Choroid plexus epithelial cell (primary cell): ENCODE data around the gene SPATS1.
"Not testable (repeated sequence)": the region's sequence is repeated elsewhere in the genome, so short reads cannot be mapped to it uniquely, and the experiment has no call there.

Experiments
- DNase-seq: peaks from one replicate; pipeline ENCODE4 v3.0.0-alpha.2; 2010; ENCODE audit warnings: low read depth
- H3K4me3 ChIP-seq: 2 replicates; pipeline ENCODE4 v1.5.1; 2011; ENCODE audit warnings: low read depth, mild to moderate bottlenecking, control low read depth, low read length, moderate library complexity
- TF ChIP-seq, protein P1 (sequence below): conservative IDR thresholded peaks from 2 replicates; pipeline ENCODE4 v1.5.1; 2011; ENCODE audit warnings: low read depth, mild to moderate bottlenecking, control low read depth, inconsistent platforms, low read length, moderate library complexity

Gene SPATS1

DNA sequence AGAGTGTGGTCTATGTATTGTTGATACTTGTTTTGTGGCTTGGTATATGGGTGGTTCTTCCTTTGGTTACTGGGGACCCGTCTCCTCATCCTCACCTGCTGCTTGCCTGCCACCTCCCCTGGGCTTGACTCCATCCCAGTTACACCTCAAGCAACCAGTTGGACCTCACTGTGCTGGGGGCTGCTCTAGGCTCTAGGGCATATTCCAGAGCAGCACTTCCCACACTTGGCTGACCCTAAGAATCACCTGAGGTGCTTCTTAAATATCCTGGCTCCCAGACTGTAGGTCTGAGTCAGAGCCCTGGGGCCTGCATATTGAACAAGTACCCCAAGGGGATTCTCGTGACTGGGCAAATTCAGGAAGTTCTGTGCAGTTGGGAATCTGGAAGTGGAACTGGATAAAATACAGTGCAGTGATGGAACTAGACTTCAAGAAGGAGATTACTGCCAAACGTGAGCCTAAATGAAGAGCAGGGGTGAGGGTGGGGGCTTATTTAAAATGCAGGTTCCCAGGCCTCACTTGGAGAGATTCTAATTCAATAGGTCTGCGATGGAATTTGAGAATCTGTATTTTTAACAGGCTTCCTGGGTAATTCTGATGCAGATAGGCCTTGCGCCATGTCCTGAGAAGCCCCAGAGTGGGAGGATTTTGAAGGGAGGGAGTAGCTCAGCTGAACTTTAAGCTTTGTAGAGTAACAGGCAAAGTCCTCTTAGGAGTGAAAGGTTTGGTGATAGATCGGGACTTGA is 7.6 kb downstream of the SPATS1 start:
- DNase-seq: no peak
- H3K4me3 ChIP-seq: no peak overlapping the region
- TF ChIP-seq, protein P1, sequence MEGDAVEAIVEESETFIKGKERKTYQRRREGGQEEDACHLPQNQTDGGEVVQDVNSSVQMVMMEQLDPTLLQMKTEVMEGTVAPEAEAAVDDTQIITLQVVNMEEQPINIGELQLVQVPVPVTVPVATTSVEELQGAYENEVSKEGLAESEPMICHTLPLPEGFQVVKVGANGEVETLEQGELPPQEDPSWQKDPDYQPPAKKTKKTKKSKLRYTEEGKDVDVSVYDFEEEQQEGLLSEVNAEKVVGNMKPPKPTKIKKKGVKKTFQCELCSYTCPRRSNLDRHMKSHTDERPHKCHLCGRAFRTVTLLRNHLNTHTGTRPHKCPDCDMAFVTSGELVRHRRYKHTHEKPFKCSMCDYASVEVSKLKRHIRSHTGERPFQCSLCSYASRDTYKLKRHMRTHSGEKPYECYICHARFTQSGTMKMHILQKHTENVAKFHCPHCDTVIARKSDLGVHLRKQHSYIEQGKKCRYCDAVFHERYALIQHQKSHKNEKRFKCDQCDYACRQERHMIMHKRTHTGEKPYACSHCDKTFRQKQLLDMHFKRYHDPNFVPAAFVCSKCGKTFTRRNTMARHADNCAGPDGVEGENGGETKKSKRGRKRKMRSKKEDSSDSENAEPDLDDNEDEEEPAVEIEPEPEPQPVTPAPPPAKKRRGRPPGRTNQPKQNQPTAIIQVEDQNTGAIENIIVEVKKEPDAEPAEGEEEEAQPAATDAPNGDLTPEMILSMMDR: no peak

DNA sequence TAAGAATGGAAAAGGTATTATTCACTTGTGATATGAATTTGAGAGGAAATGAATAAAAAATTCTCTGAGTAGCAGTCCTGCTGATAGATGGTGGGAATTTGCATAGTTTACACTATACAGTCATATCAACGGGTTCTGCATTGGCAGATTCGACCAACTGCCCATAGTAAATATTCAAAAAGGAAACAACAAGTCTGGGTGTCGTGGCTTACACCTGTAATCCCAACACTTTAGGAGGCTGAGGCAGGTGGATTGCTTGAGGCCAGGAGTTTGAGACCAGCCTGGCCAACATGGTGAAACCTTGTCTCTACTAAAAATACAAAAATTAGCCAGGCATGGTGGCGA is 8.2 kb downstream of the SPATS1 start:
- not testable (repeated sequence) for H3K4me3 ChIP-seq, DNase-seq

DNA sequence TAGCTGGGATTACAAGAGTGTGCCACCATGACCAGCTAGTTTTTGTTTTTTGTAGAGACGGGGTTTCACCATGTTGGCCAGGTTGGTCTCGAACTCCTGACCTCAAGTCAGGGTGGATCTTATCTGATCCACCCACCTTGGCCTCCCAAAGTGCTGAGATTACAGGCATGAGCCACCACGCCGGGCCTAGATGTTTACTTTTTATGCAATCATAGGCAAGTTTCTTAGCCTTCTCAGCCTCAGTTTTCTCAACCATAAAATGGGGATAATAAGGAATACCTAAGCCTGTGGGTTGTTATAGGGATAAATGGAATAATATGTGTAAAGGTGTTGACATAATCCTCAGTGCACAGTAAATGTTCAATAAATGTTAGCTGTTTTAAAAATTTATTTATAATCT is 9.8 kb downstream of the SPATS1 start:
- no peak overlapping the region for H3K4me3 ChIP-seq
- TF ChIP-seq, protein P1: no peak

DNA sequence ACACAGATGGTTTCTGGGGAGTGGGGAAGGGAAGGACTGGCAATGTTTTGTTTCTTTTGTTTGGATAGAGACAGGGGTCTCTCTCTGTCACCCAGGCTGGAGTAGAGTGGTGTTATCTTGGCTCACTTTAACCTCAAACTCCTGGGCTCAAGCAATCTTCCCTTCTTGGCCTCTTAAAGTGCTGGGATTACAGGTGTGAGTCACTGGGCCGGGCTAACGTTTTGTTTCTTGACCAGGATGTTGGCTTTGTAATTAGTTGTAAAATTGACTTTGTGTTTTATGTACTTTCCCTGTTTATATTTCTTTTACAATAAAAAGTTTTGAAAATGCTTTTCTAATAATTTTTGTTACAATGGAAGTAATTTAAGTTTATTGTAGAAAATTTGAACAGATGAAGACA is 10.9 kb downstream of the SPATS1 start:
- TF ChIP-seq, protein P1: no peak
- H3K4me3 ChIP-seq: no peak overlapping the region
- DNase-seq: no peak

More for the DNA sequence above, 9.8 kb downstream of the SPATS1 start:
- no peak for DNase-seq

DNA sequence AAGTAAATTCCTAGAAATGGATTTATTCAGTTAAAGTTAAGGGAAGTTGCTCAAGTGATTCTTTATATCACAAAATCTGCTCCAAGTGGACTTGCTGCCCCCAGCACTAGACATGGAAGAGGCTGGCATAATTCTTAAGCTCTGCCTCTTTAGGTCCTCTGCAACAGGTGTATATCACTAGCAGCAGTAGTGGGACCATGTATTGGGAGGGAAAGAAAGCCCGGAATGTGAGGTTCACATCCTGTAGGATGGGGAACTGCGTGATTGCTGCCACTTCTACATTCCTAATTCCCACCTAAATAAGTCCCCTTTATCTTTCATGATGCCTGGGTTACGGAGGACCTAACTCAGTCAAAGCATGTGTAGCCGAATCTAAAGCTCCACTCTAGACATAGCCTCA is 13.2 kb downstream of the SPATS1 start:
- TF ChIP-seq, protein P1: no peak

DNA sequence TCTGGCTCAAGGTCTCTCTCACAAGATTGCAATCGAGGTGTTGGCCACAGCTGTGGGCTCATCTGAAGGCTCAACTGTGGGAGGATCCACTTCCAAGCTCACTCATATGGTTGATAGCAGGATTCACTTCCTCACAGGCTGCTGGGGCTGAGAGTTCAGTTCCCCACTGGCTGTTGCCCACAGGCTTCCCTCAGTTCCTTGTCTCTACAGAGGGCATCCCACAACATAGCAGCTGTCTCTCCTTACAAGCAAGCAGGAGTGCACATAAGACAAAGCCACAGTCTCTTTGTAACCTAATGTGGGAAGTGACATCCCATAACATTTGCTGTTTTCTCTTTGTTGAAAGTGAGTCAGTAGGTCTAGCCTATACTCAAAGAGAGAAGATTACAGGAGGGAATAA is 14.0 kb downstream of the SPATS1 start:
- TF ChIP-seq, protein P1: no peak
- no peak for DNase-seq
- H3K4me3 ChIP-seq: no peak overlapping the region

More for the DNA sequence above, 13.2 kb downstream of the SPATS1 start:
- DNase-seq: no peak
- H3K4me3 ChIP-seq: no peak overlapping the region

DNA sequence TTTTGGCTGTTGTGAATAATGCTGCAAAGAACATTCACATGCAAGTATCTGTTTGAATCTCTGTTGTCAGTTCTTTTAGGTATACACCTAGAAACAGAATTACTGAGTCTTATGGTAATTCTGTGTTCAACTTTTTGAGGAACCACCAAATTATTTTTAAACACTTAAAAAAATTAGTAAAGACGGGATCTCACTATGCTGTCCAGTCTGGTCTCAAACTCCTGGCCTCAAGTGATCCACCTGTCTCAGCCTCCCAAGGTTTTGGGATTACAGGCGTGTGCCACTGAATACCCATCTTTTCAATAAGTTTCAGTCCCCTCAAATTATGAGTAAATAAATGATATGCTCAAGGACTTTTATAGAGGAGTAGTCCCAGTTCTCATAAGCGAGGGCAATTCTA is 17.5 kb downstream of the SPATS1 start:
- TF ChIP-seq, protein P1: no peak
- H3K4me3 ChIP-seq: no peak overlapping the region
- no peak for DNase-seq
